Calu3 (cell line): Measurements from ENCODE around the gene CPNE6. TPM values are rescaled to one million over a fixed set of nuclear protein-coding genes. Genes with fewer than 3 reads are reported as not detected.

Experiments
- BruUV-seq: library from RNA; stranded (reverse); fragments of 400-500 nt; replicated peaks from 2 replicates; lab custom pipeline; 2021; lab: Mats Ljungman, UMichigan
- CTCF ChIA-PET: fragments of 300-600 bp; sonication (Branson Sonifier 250); formaldehyde crosslinking; loops from one replicate; lab custom pipeline; 2022; ENCODE audit warnings: antibody characterized with exemption; lab: Charles Lee
- DNase-seq: peaks from one replicate; pipeline ENCODE4 v3.0.0; 2022
- H3K27ac Mint-ChIP-seq: one replicate; pipeline ENCODE4 v1.8.0; 2022; ENCODE audit warnings: mixed read lengths; ENCODE audit not compliant: unreplicated experiment
- H3K27me3 Mint-ChIP-seq: one replicate; pipeline ENCODE4 v1.8.0; 2022; ENCODE audit warnings: mixed read lengths; ENCODE audit not compliant: unreplicated experiment
- H3K36me3 Mint-ChIP-seq: one replicate; pipeline ENCODE4 v1.8.0; 2022; ENCODE audit warnings: mild to moderate bottlenecking, moderate library complexity, mixed read lengths; ENCODE audit not compliant: insufficient read depth, unreplicated experiment
- H3K4me1 Mint-ChIP-seq: one replicate; pipeline ENCODE4 v1.8.0; 2022; ENCODE audit warnings: mild to moderate bottlenecking, low read depth, mixed read lengths; ENCODE audit not compliant: unreplicated experiment
- H3K4me3 Mint-ChIP-seq: one replicate; pipeline ENCODE4 v1.8.0; 2022; ENCODE audit warnings: mild to moderate bottlenecking, low read depth, moderate library complexity, mixed read lengths; ENCODE audit not compliant: unreplicated experiment
- H3K9me3 Mint-ChIP-seq: one replicate; pipeline ENCODE4 v1.8.0; 2022; ENCODE audit warnings: low read depth, mixed read lengths; ENCODE audit not compliant: unreplicated experiment
- CTCF ChIP-seq: fragments of 200-600 bp; IDR thresholded peaks from one replicate; pipeline ENCODE4 v1.8.0; 2022; ENCODE audit warnings: antibody characterized with exemption; ENCODE audit not compliant: unreplicated experiment
- intact Hi-C: fragments of 100-400 bp; cut with micrococcal nuclease; formaldehyde crosslinking; loops from one replicate; pipeline ENCODE4 v1.10.0; 2022; ENCODE audit not compliant: unreplicated experiment
- total RNA-seq: library from RNA; stranded (reverse); gene quantifications from 2 replicates; pipeline ENCODE4 v1.2.3, GENCODE V29; 2022

CPNE6 gene
- total RNA-seq, 1 experiment from 2014 or later = not detected

DNA sequence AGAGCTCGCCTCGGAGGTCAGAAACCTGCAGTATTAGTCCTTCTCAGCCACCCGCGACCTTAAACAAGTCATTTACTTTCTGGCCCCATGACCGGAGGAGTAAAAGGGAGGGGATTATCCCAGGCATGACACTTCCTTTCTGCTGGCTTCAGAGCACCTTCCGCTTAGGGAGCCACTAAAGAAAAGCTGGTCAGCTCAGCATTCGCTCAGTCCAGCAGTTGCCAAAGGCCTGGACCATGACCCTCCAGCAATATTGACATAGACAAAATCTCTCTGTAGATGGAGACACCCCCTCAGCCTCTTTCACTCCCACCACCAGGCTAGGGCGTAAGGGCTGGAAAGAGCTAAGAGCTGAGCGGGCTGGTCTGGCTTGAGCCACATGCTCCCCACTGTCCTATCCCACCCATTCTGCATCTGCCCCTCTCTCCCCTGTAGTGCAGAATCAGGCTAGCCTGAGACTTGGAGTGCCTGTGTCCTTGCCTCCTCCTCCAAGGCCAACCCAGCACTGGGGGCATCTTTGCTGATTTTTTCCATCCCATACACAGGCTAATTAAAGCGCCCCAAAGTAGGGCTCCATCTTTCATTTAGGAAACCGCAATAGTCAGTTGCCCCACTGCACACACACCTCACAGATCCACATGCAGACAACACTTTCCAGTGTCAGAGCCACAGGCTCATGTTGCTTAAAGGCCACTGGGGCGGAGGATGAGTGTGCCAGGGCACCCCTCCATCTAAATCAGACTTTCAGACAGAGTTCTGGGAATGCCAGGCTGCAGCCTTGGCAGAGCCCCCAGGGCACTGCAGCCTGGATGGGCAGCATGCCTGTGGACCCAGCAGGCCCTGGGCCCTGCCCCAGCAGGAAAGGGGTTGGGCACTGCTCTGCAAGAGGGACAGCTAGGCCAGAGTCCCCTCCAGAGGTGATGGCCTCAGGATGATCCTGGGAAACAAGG is 4.0 kb upstream of the CPNE6 start:
- H3K36me3 Mint-ChIP-seq = no peaks in the 10 kb centered on the region
- CTCF ChIA-PET = no interaction called here
- no peak overlapping the region for H3K4me3 Mint-ChIP-seq
- no peaks in the 10 kb centered on the region for H3K9me3 Mint-ChIP-seq
- BruUV-seq = no TSS peak
- H3K27me3 Mint-ChIP-seq = peaks cover 98% of the 10 kb centered on the region
- no peak for DNase-seq
- no peak for TF ChIP-seq CTCF
- H3K27ac Mint-ChIP-seq = no peak overlapping the region
- intact Hi-C loops = no loop called here
- H3K4me1 Mint-ChIP-seq = no peaks in the 10 kb centered on the region

DNA sequence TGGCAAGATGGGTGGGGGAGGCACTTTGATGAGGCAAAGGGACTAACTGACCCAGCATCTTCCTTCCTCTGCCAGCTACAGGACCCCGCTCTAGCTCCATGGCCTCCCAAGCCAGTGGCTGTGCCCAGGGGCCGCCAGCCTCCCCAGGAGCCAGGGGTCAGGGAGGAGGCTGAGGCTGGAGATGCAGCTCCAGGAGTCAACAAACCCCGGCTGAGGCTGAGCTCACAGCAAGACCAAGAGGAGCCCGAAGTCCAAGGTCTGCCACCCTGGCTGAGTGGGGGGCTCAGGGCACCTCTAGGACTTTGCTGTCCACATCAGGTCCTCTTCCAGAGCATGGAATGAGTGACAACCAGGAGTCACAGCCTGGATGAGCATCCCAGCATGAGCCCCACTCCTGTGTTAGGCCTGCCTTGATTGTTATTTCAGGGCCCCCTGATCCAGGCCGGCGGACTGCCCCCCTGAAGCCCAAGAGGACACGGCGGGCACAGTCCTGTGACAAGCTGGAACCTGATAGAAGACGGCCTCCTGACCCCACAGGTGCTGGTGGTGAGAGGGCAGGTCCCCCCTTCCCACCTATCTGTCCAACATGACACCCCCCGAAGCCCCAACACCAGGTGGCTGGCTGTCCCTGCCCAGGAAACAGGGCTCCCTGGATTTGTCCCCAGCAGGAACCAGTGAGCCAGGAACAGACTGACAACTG is 2.5 kb upstream of the CPNE6 start:
- H3K4me3 Mint-ChIP-seq = no peak overlapping the region
- BruUV-seq = no TSS peak
- DNase-seq = no peak
- no peaks in the 10 kb centered on the region for H3K9me3 Mint-ChIP-seq
- intact Hi-C loops = no loop called here
- no peak overlapping the region for H3K27ac Mint-ChIP-seq
- no peak for TF ChIP-seq CTCF
- CTCF ChIA-PET = interaction anchor here (0.7 kb wide), 2 partner anchors 12 to 29 kb away, joined by 3 read pairs; no protein-coding TSS in a partner anchor
- peaks cover 92% of the 10 kb centered on the region for H3K27me3 Mint-ChIP-seq
- H3K4me1 Mint-ChIP-seq = no peaks in the 10 kb centered on the region
- H3K36me3 Mint-ChIP-seq = no peaks in the 10 kb centered on the region

GRCh38 chr14:24069411-24069735 is 2.0 kb upstream of the CPNE6 start:
- no peak for DNase-seq
- H3K4me1 Mint-ChIP-seq = no peaks in the 10 kb centered on the region
- CTCF ChIA-PET = no interaction called here
- no TSS peak for BruUV-seq
- no peaks in the 10 kb centered on the region for H3K36me3 Mint-ChIP-seq
- H3K4me3 Mint-ChIP-seq = no peak overlapping the region
- H3K9me3 Mint-ChIP-seq = no peaks in the 10 kb centered on the region
- intact Hi-C loops = no loop called here
- no peak for TF ChIP-seq CTCF
- peaks cover 92% of the 10 kb centered on the region for H3K27me3 Mint-ChIP-seq
- no peak overlapping the region for H3K27ac Mint-ChIP-seq

- DNase-seq = no peak
- no peak for TF ChIP-seq CTCF
- Mint-ChIP-seq H3K27ac (no peak overlapping the region), H3K4me3 (no peak overlapping the region), H3K9me3 (no peaks in the 10 kb centered on the region), H3K27me3 (peaks cover 90% of the 10 kb centered on the region), H3K36me3 (no peaks in the 10 kb centered on the region), H3K4me1 (no peaks in the 10 kb centered on the region)
- CTCF ChIA-PET = interaction anchor here (0.7 kb wide), 1 partner anchor 7 kb away, joined by 3 read pairs; no protein-coding TSS in a partner anchor
- no TSS peak for BruUV-seq
- intact Hi-C loops = no loop called here
These were observed 848 bp upstream of the CPNE6 start for GRCh38 chr14:24070285-24071143.
